Cardiac muscle cell (in vitro differentiated cells and primary cell): ENCODE data around the gene CETP. TPM values are rescaled to one million over a fixed set of nuclear protein-coding genes. Genes with fewer than 3 reads are reported as not detected.

ENCODE experiments used
- DNase-seq, 2 donors: peaks; one replicate each; pipeline versions ENCODE4 v3.0.0 to v3.0.0-alpha.2; 2010 to 2017; ENCODE audit warnings: low read depth in 1 of 2, low spot score in 1 of 2
- H3K27ac ChIP-seq: fragments of 200-600 bp; sonication (generic); 2 replicates; pipeline ENCODE4 v1.5.1; 2016
- H3K27me3 ChIP-seq: fragments of 200-600 bp; sonication (generic); 2 replicates; pipeline ENCODE4 v1.6.0; 2016; ENCODE audit warnings: control low read depth
- H3K36me3 ChIP-seq: fragments of 200-600 bp; sonication (generic); 2 replicates; pipeline ENCODE4 v1.5.1; 2016; ENCODE audit warnings: control low read depth
- H3K4me1 ChIP-seq: fragments of 200-600 bp; sonication (generic); 2 replicates; pipeline ENCODE4 v1.8.1; 2017; ENCODE audit warnings: low read depth, mild to moderate bottlenecking, mixed run types
- H3K4me3 ChIP-seq: fragments of 200-600 bp; sonication (generic); 2 replicates; pipeline ENCODE4 v1.5.1; 2016; ENCODE audit warnings: mild to moderate bottlenecking
- H3K9me3 ChIP-seq: fragments of 200-600 bp; sonication (generic); 2 replicates; pipeline ENCODE4 v1.5.1; 2017; ENCODE audit warnings: low read depth, mild to moderate bottlenecking, control low read depth
- polyA plus RNA-seq: library from polyadenylated mRNA; unstranded; fragments of >200 nt; fragmentation: Nextera tagmentation; extraction: Ambion mirVana; gene quantifications from 2 replicates; pipeline ENCODE4 v1.2.1, GENCODE V29; 2016
- total RNA-seq: library from RNA; depleted of rRNA; stranded (reverse); fragments of >200 nt; gene quantifications from 2 replicates; pipeline ENCODE4 v1.2.3, GENCODE V29; 2016
- TF ChIP-seq, protein P1 (sequence below): IDR thresholded peaks from 2 replicates; pipeline ENCODE4 v1.5.1; 2012; ENCODE audit warnings: low read depth, mild to moderate bottlenecking, low read length

CETP gene
- total and polyA plus RNA-seq, 2 experiments from 2014 or later: 0.27 to 0.49 TPM

DNA sequence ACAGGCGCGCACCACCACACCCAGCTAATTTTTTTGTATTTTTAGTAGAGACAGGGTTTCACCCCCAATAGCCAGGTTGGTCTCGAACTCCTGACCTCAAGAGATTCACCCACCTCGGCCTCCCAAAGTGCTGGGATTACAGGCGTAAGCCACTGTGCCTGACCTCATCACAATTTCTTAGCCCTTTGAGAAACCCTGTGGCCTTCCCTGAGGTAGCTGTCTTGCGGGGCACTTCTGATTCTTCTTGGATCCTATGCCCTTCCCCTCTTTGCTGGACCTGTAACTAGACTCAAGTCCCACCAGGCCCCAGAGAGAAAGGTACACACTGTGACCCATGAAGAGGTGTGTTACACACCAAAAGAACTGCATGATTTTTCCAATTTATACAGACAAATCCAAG lies 13.5 kb upstream of the CETP start:
- Histone ChIP-seq H3K4me3 (no peak overlapping the region), H3K9me3 (no peaks in the 10 kb centered on the region), H3K4me1 (no peaks in the 10 kb centered on the region), H3K36me3 (peaks cover 21% of the 10 kb centered on the region), H3K27ac (no peak overlapping the region), H3K27me3 (no peaks in the 10 kb centered on the region)
- TF ChIP-seq, protein P1, sequence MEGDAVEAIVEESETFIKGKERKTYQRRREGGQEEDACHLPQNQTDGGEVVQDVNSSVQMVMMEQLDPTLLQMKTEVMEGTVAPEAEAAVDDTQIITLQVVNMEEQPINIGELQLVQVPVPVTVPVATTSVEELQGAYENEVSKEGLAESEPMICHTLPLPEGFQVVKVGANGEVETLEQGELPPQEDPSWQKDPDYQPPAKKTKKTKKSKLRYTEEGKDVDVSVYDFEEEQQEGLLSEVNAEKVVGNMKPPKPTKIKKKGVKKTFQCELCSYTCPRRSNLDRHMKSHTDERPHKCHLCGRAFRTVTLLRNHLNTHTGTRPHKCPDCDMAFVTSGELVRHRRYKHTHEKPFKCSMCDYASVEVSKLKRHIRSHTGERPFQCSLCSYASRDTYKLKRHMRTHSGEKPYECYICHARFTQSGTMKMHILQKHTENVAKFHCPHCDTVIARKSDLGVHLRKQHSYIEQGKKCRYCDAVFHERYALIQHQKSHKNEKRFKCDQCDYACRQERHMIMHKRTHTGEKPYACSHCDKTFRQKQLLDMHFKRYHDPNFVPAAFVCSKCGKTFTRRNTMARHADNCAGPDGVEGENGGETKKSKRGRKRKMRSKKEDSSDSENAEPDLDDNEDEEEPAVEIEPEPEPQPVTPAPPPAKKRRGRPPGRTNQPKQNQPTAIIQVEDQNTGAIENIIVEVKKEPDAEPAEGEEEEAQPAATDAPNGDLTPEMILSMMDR: no peak
- DNase-seq: no peak

DNA sequence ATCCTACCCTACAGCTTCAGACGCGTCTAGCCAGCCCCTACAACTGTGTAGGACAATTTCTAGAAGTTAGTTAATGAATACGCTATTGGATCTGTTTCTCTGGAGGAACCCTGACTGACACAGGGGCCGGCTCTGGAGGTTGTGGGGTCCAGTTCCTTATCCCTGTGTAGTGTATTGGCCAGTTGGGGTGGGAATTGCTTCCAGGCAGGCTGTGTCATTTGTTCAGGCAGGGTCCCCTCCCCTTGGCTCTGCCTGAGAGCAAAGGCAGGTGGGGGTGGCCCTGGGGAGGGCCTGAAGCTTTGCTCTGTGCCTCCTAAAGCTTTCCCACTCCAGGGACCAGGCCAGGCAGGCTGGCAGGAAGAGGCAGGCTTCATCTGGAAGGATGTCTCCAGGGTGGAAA lies 11.7 kb upstream of the CETP start:
- no peak overlapping the region for H3K27ac ChIP-seq
- H3K36me3 ChIP-seq: peaks cover 2% of the 10 kb centered on the region
- TF ChIP-seq, protein P1: no peak
- no peaks in the 10 kb centered on the region for H3K4me1 ChIP-seq
- H3K9me3 ChIP-seq: no peaks in the 10 kb centered on the region
- no peaks in the 10 kb centered on the region for H3K27me3 ChIP-seq
- no peak overlapping the region for H3K4me3 ChIP-seq
- no peak for DNase-seq

DNA sequence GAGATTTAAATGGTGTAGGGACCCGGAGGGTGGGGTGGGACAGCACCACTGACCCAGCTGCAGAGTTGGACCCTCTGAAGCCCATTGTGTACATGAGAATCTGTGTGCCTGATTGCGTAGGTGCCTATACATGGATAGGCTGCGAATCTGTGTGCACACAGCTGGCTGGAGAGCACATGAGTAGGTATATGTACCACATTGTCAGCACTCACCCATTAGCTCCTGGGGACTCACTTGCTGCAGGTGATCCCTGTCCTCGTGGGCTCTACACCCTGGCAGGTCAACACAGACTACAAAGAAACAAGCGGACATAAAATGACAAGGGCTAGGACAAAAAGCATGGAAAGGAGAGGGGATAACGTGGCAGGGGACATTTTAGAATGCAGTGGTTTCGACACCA lies 11.3 kb upstream of the CETP start:
- Histone ChIP-seq H3K27ac (no peak overlapping the region), H3K9me3 (no peaks in the 10 kb centered on the region), H3K4me3 (no peak overlapping the region), H3K4me1 (no peaks in the 10 kb centered on the region), H3K27me3 (no peaks in the 10 kb centered on the region), H3K36me3 (no peaks in the 10 kb centered on the region)
- TF ChIP-seq, protein P1: no peak
- DNase-seq: no peak

DNA sequence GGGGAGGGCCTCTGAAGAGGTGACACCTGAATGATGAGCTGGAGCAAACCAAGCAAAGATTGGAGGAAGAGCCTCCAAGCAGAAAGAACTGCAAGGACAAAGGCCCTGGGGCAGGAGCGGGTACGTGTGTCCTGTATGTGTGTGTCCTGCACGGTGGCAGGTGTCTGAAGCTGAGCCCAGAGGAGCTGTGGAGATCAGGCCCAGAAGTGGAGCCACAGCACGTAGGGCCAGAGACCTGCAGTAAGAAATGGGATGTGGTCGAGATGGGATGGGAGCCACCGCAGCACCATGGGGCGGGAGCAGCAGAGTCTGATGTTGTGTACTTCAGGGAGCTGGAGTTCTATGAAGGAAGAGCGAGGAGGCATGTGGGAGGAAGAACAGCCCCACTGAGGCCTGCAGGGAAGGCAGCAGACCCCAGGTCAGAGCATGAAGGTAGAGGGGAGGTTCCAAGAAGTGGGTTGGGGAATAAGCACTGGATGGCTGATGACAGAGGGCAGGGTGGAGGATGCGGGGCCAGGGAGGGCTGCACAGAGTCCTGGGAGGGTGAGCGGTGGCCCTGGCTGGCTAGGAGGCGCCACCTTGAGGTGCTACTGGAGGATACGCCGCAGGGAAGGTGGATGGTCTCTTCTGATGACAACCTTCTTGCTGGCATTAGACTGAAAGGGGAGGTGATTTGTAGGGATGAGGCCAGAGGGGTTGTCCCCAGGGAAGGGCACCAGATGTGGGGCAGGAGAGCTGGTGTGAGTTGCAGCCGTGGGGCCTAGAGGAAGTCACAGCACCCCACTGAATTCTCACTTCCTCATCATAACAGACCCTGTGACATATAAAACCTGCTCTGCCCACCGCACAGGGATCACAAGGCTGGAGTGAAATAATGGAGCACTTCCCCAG lies 10.6 kb upstream of the CETP start:
- no peaks in the 10 kb centered on the region for H3K9me3 ChIP-seq
- DNase-seq: peak; percentile 70 to 75
- H3K27ac ChIP-seq: no peak overlapping the region
- TF ChIP-seq, protein P1: peak; percentile 76
- no peaks in the 10 kb centered on the region for H3K27me3 ChIP-seq
- H3K36me3 ChIP-seq: no peaks in the 10 kb centered on the region
- H3K4me3 ChIP-seq: no peak overlapping the region
- H3K4me1 ChIP-seq: no peaks in the 10 kb centered on the region

DNA sequence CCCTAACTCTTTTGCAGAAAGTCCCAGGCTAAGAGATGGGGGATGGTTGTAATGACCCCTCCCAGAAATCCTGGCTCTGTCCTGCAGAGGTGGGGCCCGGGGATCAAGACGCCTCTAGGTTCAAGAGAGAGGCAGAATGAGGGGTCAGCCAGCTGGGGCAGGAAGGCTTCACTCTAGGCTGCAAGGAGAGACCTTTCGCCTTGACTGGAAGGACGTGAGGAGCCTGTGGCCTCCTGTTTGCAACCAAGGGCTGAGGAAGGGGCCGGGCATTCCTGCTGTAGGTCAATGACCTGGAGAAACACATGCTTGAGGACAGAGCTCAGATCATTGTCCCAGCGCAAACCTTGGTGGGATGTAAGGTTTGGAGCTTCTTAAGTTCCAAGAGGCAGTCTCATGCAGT lies 8.7 kb upstream of the CETP start:
- Histone ChIP-seq H3K27ac (no peak overlapping the region), H3K4me1 (no peaks in the 10 kb centered on the region), H3K4me3 (no peak overlapping the region), H3K9me3 (no peaks in the 10 kb centered on the region), H3K27me3 (no peaks in the 10 kb centered on the region), H3K36me3 (no peaks in the 10 kb centered on the region)
- TF ChIP-seq, protein P1: no peak
- no peak for DNase-seq
